HG03025 (cell line): ENCODE data around the gene ZNF716.
"Not testable (repeated sequence)": the region's sequence is repeated elsewhere in the genome, so short reads cannot be mapped to it uniquely, and the experiment has no call there.

ENCODE experiments used
- ATAC-seq: cut with Tn5 transposase; IDR thresholded peaks from one replicate; pipeline ENCODE4 v1.9.1; 2021; ENCODE audit warnings: mild to moderate bottlenecking, moderate library complexity; ENCODE audit not compliant: unreplicated experiment, low FRiP score

ZNF716 gene

DNA sequence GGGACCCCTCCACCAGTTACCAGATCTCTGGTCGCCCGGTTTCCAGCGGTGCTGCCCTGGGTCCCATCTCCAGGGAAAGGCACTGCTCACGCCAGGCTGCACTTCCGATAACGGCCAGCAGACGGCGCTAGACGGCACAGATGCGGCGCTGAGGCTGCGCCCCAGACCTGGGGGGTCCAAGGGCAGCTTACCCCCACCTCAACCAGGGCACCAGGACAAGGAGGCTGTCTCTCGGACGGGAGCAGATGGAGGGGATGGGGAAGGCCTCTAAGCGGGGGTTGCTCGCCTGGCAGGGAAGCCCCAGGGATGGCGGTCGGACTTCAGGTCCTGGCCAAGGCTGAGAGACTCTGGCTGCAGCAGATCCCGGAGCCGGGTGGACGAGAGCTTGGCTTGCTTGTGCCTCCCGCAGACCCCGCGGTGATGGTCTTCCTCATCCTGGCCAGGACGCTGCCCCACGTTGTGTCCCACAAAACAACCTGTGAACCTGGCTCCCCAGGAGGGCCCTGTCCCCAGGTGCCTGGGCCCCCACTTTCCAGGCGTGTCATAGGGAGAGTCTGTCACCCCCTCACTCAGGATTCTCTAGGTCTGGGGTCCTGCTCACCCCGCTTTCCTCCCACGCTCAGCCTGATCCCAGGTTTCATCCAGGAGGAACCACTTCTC is 23.9 kb upstream of the ZNF716 start:
- no peak for ATAC-seq

DNA sequence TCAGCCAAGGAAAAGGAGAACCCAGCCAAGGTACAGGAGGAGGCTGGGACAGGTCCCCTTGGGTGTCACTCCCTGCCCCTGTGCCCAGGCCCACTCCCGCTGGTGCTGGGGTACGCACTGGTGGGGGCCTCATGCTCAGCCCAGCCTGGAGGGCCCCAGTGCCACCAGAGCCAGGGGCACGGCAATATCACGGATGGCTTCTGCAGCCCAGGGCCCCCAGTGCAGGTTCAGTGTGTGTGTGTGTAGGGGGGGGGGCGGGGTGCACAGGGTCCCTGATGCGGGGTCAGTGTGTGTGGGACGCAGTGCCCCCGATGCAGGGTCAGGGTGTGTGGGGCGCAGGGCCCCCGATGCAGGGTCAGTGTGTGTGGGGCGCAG is 23.4 kb upstream of the ZNF716 start:
- ATAC-seq, result no peak

DNA sequence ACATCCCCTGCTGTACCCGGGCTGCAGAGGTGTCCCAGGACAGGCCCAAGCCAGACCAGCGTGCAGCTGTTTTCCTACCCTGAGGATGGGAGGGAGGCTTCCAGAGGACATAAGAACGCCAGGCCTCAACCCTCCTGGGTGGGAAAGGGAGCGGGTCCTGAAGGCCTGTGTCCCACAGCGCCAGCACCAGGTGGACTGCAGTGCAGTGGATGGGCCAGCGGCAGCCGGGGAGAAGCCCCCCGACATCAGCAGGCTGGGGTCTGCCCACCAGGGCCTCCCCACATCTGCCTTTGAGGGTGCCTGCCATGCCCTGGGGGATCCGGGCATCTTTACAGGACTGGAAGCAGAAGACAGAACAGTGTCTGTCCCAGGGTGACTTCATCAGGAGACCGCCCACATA is 22.8 kb upstream of the ZNF716 start:
- no peak for ATAC-seq

DNA sequence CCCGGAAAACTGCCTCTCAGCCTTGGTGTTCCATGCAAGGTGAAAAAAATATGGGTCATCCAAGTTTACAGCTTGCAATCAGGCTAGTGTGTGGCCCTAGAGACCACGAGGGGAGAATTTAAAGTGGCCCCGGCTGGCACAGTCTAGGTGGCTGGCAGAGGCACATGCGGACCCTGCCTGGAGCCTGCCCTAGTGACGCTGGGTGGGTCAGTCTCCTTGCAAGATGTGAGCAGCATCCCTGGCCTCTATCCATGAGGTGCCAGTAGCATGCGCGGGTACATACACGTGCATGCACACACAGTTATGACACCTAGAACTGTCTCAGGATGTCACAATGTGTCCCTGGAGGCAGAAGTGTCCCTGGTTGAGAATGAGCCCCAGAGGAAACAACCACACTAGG is 22.4 kb upstream of the ZNF716 start:
- no peak for ATAC-seq

DNA sequence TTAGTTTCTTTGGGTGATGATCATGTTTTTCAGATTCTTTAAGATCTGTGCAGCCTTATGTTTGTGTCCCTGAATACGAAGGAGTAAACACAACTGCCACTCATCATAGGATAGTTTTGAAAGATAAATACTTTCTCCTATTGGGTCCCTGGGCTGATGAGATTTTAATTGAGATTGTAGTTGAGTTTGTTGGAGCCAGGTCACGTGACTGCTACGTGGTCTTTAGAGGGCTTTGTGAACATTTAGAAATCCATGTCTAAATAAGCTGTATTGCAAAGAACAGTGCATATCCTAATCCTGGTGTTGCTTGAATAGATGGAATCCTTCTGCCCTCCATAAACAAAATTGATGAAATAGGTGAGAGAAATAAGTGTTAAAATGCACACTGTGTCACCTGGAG is 17.4 kb upstream of the ZNF716 start:
- ATAC-seq, result no peak

DNA sequence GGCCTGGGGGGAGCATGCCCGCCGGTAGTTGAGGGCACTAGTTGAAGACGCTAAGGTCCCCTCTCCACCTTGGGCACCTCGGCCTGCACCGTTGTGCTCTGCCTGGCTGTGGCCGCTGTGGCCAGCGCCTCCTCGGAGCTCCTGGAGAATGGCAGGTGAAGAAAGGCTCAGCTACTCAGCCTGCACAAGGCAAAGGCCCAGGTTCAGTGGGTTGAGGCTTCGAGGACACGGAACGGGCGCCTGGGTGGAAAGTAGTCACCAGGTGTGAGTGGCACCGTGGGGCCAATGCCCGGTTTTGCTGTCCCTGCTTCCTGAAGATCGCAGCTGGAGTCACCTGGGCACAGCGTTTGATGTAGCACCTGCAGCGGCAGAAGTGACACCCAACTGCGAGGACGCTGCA is 12.4 kb upstream of the ZNF716 start:
- no peak for ATAC-seq

DNA sequence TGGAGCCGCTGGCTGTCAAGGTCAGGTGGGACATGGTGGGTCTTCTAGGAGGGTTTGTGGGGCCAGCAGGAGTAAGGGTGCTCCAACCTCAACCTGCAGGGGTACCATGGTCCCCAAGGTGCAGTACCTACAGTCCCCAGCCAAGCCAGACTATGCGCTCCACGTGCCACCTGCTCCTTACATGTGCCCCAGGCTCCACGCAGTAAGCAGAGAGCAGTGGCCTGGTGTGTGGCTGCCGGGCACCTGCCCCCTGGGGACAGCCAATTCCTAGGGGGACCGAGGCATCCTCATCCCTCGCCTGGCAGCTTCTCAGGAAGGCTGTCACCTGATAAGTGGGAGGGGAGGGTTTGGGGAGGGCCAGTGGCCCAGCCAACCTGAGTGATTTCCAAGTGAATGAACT is 11.7 kb upstream of the ZNF716 start:
- ATAC-seq, result no peak

DNA sequence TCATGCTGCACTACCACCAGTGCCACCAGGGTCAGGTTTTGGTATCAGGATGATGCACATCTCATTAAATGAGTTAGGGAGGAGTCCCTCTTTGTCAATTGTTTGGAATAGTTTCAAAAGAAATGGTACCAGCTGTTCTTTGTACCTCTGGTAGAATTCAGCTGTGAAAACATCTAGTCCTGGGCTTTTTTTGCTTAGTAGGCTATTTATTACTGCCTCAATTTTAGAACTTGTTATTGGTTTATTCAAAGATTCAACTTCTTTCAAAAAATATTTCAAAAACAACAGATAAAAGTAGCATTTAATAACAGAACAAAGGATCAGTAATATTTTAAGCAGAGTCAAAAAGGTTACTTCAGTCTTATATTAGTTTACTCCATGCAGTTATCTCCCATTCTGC is 6.4 kb upstream of the ZNF716 start:
- no peak for ATAC-seq

DNA sequence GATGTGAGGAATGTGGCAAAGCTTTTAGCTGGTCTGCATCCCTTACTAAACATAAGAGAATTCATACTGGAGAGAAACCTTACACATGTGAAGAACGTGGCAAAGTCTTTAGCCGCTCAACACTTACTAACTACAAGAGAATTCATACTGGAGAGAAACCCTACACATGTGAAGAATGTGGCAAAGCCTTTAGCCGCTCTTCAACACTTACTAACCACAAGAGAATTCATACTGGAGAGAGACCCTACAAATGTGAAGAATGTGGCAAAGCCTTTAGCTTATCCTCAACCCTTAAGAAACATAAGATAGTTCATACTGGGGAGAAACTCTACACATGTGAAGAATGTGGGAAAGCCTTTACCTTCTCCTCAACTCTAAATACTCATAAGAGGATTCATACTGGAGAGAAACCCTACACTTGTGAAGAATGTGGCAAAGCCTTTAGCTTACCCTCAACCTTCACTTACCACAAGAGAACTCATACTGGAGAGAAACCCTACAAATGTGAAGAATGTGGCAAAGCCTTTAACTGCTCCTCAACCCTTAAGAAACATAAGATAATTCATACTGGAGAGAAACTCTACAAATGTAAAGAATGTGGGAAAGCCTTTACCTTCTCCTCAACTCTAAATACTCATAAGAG is 19.3 kb downstream of the ZNF716 start:
- ATAC-seq, result not testable (repeated sequence)

DNA sequence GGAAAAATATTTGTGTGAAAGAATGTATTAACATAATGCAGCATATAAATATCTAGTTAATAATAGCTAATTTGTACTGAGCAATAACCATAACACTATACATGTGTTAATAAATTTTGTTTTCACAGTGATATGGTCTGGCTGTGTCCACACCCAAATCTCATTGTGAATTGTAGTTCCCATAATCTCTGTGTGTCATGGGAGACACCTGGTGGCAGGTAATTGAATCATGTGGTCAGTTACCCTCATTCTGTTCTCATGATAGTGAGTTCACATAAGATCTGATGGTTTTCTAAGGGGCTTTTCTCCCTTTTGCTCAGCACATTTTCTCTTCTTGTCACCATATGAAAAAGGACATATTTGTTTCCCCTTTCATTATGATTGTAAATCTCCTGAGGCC is 30.3 kb downstream of the ZNF716 start:
- ATAC-seq, result not testable (repeated sequence)

DNA sequence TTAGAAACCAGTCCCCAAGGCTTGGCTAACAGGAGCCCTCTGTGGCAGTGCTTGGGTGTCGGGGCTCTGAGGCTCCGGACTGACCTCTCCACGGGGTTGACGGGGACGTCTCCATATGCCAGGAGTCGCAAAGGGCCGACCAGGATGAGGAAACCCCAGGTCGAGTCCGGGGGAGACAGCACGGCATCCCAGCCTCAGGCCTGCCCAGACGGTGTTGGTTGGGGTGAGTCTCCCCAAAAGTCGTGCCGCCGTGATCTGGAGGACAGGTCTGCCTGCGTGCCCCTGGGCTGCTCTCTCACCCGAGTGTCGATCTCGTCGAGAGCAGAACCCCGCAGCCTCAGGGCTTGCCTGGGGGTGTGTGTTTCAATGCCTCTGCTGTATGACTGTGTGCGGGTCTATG is 35.0 kb downstream of the ZNF716 start:
- not testable (repeated sequence) for ATAC-seq

DNA sequence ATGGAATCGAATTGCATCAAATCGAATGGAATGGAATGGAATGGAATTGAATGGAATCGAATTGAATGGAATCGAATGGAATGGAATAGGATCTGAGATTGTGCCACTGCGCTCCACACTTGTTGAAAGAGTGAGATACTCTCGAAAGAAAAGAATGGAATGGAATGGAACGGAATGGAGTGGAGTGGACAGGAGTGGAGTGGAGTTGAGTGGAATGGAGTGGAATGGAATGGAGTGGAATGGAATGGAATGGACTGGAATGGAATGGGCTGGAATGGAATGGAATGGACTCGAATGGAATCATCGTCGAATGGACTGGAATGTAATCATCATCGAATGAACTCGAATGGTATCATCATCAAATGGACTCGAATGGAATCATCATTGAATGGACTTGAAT is 38.0 kb downstream of the ZNF716 start:
- ATAC-seq, result no peak

DNA sequence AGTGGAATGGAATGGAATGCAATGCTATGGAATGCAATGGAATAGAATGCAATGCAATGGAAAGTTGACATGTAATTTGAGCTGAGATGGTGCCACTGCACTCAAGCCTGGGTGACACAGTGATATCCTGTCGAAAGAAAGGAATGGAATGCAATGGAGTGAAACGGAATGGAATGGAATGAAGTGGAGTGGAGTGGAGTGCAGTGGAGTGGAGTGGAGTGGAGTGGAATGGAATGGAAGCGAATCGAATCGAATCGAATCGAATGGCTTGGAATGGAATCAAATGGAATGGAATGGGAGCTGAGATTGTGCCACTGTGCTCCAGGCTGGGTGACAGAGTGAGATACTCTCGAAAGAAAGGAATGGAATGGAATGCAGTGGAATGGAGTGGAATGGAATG is 45.1 kb downstream of the ZNF716 start:
- not testable (repeated sequence) for ATAC-seq

DNA sequence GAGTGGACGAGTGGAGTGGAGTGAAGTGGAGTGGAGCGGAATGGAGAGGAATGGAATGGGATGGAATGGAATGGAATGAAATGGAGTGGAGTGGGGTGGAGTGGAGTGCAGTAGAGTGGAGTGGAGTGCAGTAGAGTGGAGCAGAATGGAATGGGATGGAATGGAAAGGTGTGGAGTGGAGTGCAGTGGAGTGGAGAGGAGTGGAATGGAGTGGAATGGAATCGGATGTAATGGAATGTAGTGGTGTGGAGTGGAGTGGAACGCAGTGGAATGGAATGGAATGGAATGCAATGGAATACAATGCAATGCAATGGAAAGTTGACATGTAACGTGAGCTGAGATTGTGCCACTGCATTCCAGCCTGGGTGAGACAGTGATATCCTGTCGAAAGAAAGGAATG is 46.4 kb downstream of the ZNF716 start:
- ATAC-seq, result no peak

DNA sequence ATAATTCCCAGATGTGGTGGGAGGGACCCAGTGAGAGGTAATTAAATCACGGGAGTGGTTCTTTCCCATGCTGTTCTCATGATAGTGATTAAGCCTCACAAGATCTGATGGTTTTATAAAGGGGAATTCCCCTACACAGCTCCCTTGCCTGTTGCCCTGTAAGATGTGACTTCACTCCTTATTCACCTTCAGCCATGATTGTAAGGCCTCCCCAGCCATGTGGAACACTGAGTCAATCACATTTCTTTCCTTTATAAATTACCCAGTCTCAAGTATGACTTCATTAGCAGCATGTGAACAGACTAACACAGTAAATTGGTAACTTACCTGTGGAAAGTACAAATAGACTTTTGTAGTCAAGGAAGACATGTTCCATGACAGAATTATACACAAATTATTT is 55.2 kb downstream of the ZNF716 start:
- no peak for ATAC-seq
